ENCODE measurements around the gene LYAR. TPM values are rescaled to one million over a fixed set of nuclear protein-coding genes. Genes with fewer than 3 reads are reported as not detected.

Gene LYAR
- total and polyA plus RNA-seq, 2 donors (not counting 3 experiments of a cell fraction or from before 2014, with no cell fraction given) = 4.2 to 24.6 TPM

DNA sequence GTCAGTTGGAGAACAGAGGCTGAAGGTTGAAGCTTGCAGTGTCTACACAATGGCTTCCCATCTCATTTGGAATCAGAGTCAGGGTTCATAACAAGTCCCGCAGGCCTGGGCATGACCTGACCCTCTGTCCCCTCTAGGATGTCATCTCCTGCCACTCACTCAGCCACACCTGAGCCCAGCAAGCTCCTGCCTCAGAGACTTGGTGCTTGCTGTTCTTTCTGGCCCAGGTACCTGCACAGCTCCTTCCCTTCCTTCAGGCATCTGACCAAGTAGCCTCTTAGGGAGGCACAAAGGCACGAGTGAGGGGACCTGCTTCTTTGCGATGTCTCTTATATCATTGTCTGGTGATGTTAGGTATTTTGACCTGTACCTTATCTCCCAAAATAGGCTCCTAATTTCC, 9.1 kb upstream of the LYAR start:
- Histone ChIP-seq H2AFZ (ENCODE audit: low read depth, low read length) (no peak overlapping the region), H3K9me1 (replicated peaks; ENCODE audit: control insufficient read depth, extremely low read depth, insufficient read depth, low read length) (no peaks in the 10 kb centered on the region), H4K20me1 (replicated peaks; ENCODE audit: control insufficient read depth, extremely low read depth, insufficient read depth, low read length) (no peaks in the 10 kb centered on the region), H3K9ac (replicated peaks; ENCODE audit: extremely low read depth, insufficient read depth, low read length) (no peak overlapping the region), H3K27ac (ENCODE audit: insufficient read depth, low read depth, low read length) (no peak overlapping the region), H3K79me2 (ENCODE audit: control insufficient read depth, insufficient read depth, low read length) (peaks cover 10% of the 10 kb centered on the region), H3K4me1 (ENCODE audit: control insufficient read depth, extremely low read depth, insufficient read depth, low read length) (no peaks in the 10 kb centered on the region), H3K27me3 (ENCODE audit: control insufficient read depth in 2 of 2, insufficient read depth in 2 of 2, low read length in 2 of 2) (no peaks in the 10 kb centered on the region), H3K4me2 (ENCODE audit: insufficient read depth, low read length) (no peak overlapping the region), H3K9me3 (replicated peaks; ENCODE audit: control insufficient read depth, insufficient read depth, low read length) (no peaks in the 10 kb centered on the region), H3K4me3 (replicated peaks in 1 of 3; ENCODE audit: insufficient read depth in 1 of 3, low read depth in 1 of 3, low read length in 3 of 3) (no peak overlapping the region), H3K36me3 (ENCODE audit: control insufficient read depth in 2 of 2, extremely low read depth in 1 of 2, insufficient read depth in 2 of 2, low read length in 2 of 2) (peaks cover 2 to 10% of the 10 kb centered on the region in 2 experiments)
- POLR2A ChIA-PET = no interaction called here
- TF ChIP-seq, protein P1, sequence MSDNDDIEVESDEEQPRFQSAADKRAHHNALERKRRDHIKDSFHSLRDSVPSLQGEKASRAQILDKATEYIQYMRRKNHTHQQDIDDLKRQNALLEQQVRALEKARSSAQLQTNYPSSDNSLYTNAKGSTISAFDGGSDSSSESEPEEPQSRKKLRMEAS (IDR thresholded peaks at IDR 0.05; ENCODE audit: insufficient read depth, insufficient read length) = no peak
- TF ChIP-seq, protein P2, sequence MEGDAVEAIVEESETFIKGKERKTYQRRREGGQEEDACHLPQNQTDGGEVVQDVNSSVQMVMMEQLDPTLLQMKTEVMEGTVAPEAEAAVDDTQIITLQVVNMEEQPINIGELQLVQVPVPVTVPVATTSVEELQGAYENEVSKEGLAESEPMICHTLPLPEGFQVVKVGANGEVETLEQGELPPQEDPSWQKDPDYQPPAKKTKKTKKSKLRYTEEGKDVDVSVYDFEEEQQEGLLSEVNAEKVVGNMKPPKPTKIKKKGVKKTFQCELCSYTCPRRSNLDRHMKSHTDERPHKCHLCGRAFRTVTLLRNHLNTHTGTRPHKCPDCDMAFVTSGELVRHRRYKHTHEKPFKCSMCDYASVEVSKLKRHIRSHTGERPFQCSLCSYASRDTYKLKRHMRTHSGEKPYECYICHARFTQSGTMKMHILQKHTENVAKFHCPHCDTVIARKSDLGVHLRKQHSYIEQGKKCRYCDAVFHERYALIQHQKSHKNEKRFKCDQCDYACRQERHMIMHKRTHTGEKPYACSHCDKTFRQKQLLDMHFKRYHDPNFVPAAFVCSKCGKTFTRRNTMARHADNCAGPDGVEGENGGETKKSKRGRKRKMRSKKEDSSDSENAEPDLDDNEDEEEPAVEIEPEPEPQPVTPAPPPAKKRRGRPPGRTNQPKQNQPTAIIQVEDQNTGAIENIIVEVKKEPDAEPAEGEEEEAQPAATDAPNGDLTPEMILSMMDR (IDR thresholded peaks at IDR 0.05; ENCODE audit: extremely low read depth in 1 of 2, insufficient read depth in 1 of 2, low read depth in 1 of 2, low read length in 2 of 2) = no peak
- no peak for TF ChIP-seq FOS (IDR thresholded peaks at IDR 0.05; ENCODE audit: borderline replicate concordance, insufficient read depth, low read length)
- TF ChIP-seq EZH2 (IDR thresholded peaks at IDR 0.05; ENCODE audit: borderline replicate concordance, low read depth, low read length, severe bottlenecking) = no peak
- TF ChIP-seq MYC (IDR thresholded peaks at IDR 0.05; ENCODE audit: low read depth, low read length) = no peak
- no peak for TF ChIP-seq JUN (IDR thresholded peaks at IDR 0.05; ENCODE audit: borderline replicate concordance, insufficient read depth, insufficient read length, low read depth)
- no peak for TF ChIP-seq POLR2A (IDR thresholded peaks at IDR 0.05; ENCODE audit: low read depth, low read length)
- no peak for TF ChIP-seq GATA2 (IDR thresholded peaks at IDR 0.05; ENCODE audit: insufficient read depth, insufficient read length, low read depth, low read length)
- no peak for TF ChIP-seq POLR2AphosphoS5 (IDR thresholded peaks at IDR 0.05; ENCODE audit: insufficient read depth, low read depth, low read length)
- dilution Hi-C loops (cut with MboI; ENCODE audit: extremely low pct_ligation_motif_present, low sequenced_read_pairs) (no loop called here), intact Hi-C loops (cut with micrococcal nuclease) (no loop called here)
- CTCF ChIA-PET = no interaction called here
- no peak for DNase-seq (ENCODE audit: low read depth, low spot score)
- BruUV-seq (replicated peaks) = no TSS peak
- FAIRE-seq = no peak
